ENCODE measurements around the gene AGRP.

AGRP gene

GRCh38 chr16:67445913-67446907 is 37.1 kb downstream of the AGRP start:
- DNase-seq (ENCODE audit: low read depth in 2 of 2): no peak

GRCh38 chr16:67445441-67445912 is 37.9 kb downstream of the AGRP start:
- DNase-seq (ENCODE audit: low read depth in 2 of 2): no peak

- no peak for DNase-seq (ENCODE audit: low read depth in 2 of 2)
Observed at GRCh38 chr16:67445126-67445426, 38.3 kb downstream of the AGRP start.

- no peak for DNase-seq (ENCODE audit: low read depth in 2 of 2)
Observed at GRCh38 chr16:67444259-67445125, 38.9 kb downstream of the AGRP start.

GRCh38 chr16:67443265-67443664 is 40.1 kb downstream of the AGRP start:
- no peak for DNase-seq (ENCODE audit: low read depth in 2 of 2)

GRCh38 chr16:67442581-67443255 is 40.6 kb downstream of the AGRP start:
- DNase-seq (ENCODE audit: low read depth in 2 of 2): no peak

- no peak for DNase-seq (ENCODE audit: low read depth in 2 of 2)
Observed at GRCh38 chr16:67441907-67442306, 41.4 kb downstream of the AGRP start.

GRCh38 chr16:67441271-67441753 is 42.0 kb downstream of the AGRP start:
- DNase-seq (ENCODE audit: low read depth in 2 of 2): no peak

- DNase-seq (ENCODE audit: low read depth in 2 of 2): no peak
Observed at GRCh38 chr16:67438824-67439393, 44.4 kb downstream of the AGRP start.

- DNase-seq (ENCODE audit: low read depth in 2 of 2): no peak
Observed at GRCh38 chr16:67438098-67438791, 45.1 kb downstream of the AGRP start.

- no peak for DNase-seq (ENCODE audit: low read depth in 2 of 2)
Observed at GRCh38 chr16:67437513-67437912, 45.8 kb downstream of the AGRP start.

GRCh38 chr16:67436640-67437193 is 46.6 kb downstream of the AGRP start:
- no peak for DNase-seq (ENCODE audit: low read depth in 2 of 2)

GRCh38 chr16:67435758-67436164 is 47.6 kb downstream of the AGRP start:
- DNase-seq (ENCODE audit: low read depth in 2 of 2): no peak

GRCh38 chr16:67433131-67433719 is 50.1 kb downstream of the AGRP start:
- no peak for DNase-seq (ENCODE audit: low read depth in 2 of 2)
